ENCODE data around the gene BANF2. TPM values are rescaled to one million over a fixed set of nuclear protein-coding genes. Genes with fewer than 3 reads are reported as not detected.

BANF2 gene
- total RNA-seq, 1 donor: not detected

- Histone ChIP-seq H4K20me1 (ENCODE audit: insufficient read depth, low read length) (no peaks in the 10 kb centered on the region), H3K79me2 (ENCODE audit: insufficient read depth, low read length) (no peaks in the 10 kb centered on the region), H3K4me3 (ENCODE audit: insufficient read depth, low read length) (no peak overlapping the region), H3K27me3 (ENCODE audit: insufficient read depth, low read length) (peaks cover 2% of the 10 kb centered on the region), H3K27ac (ENCODE audit: low read depth, low read length) (no peak overlapping the region), H3K4me2 (ENCODE audit: insufficient read depth, low read length) (no peak overlapping the region), H3K9me3 (ENCODE audit: low read depth, low read length) (no peaks in the 10 kb centered on the region), H3K36me3 (ENCODE audit: insufficient read depth, low read length) (no peaks in the 10 kb centered on the region), H2AFZ (ENCODE audit: low read length) (no peak overlapping the region), H3K4me1 (ENCODE audit: insufficient read depth, low read length) (no peaks in the 10 kb centered on the region)
- no peak for DNase-seq (ENCODE audit: insufficient read length, low spot score, missing footprints)
- no peak for TF ChIP-seq CTCF (IDR thresholded peaks at IDR 0.05; ENCODE audit: extremely low read depth, low read depth, low read length)
These were observed 25.5 kb downstream of the BANF2 start for GRCh38 chr20:17725094-17725835.

GRCh38 chr20:17726902-17727301 is 27.1 kb downstream of the BANF2 start:
- DNase-seq (ENCODE audit: insufficient read length, low spot score, missing footprints): no peak

GRCh38 chr20:17727351-17727750 is 27.6 kb downstream of the BANF2 start:
- Histone ChIP-seq H3K27ac (ENCODE audit: low read depth, low read length) (no peak overlapping the region), H3K4me2 (ENCODE audit: insufficient read depth, low read length) (no peak overlapping the region), H3K4me1 (ENCODE audit: insufficient read depth, low read length) (no peaks in the 10 kb centered on the region), H4K20me1 (ENCODE audit: insufficient read depth, low read length) (no peaks in the 10 kb centered on the region), H3K4me3 (ENCODE audit: insufficient read depth, low read length) (no peak overlapping the region), H2AFZ (ENCODE audit: low read length) (no peak overlapping the region), H3K79me2 (ENCODE audit: insufficient read depth, low read length) (no peaks in the 10 kb centered on the region), H3K36me3 (ENCODE audit: insufficient read depth, low read length) (no peaks in the 10 kb centered on the region), H3K9me3 (ENCODE audit: low read depth, low read length) (no peaks in the 10 kb centered on the region), H3K27me3 (ENCODE audit: insufficient read depth, low read length) (peaks cover 2% of the 10 kb centered on the region)
- TF ChIP-seq CTCF (IDR thresholded peaks at IDR 0.05; ENCODE audit: extremely low read depth, low read depth, low read length): no peak
- no peak for DNase-seq (ENCODE audit: insufficient read length, low spot score, missing footprints)

More at GRCh38 chr20:17726902-17727301, 27.1 kb downstream of the BANF2 start:
- Histone ChIP-seq H3K27ac (ENCODE audit: low read depth, low read length) (no peak overlapping the region), H3K36me3 (ENCODE audit: insufficient read depth, low read length) (no peaks in the 10 kb centered on the region), H3K27me3 (ENCODE audit: insufficient read depth, low read length) (peaks cover 2% of the 10 kb centered on the region), H3K4me3 (ENCODE audit: insufficient read depth, low read length) (no peak overlapping the region), H3K4me2 (ENCODE audit: insufficient read depth, low read length) (no peak overlapping the region), H3K79me2 (ENCODE audit: insufficient read depth, low read length) (no peaks in the 10 kb centered on the region), H2AFZ (ENCODE audit: low read length) (no peak overlapping the region), H3K9me3 (ENCODE audit: low read depth, low read length) (no peaks in the 10 kb centered on the region), H4K20me1 (ENCODE audit: insufficient read depth, low read length) (no peaks in the 10 kb centered on the region), H3K4me1 (ENCODE audit: insufficient read depth, low read length) (no peaks in the 10 kb centered on the region)
- TF ChIP-seq CTCF (IDR thresholded peaks at IDR 0.05; ENCODE audit: extremely low read depth, low read depth, low read length): no peak

GRCh38 chr20:17728074-17728473 is 28.3 kb downstream of the BANF2 start:
- Histone ChIP-seq H3K27ac (ENCODE audit: low read depth, low read length) (no peak overlapping the region), H2AFZ (ENCODE audit: low read length) (no peak overlapping the region), H3K36me3 (ENCODE audit: insufficient read depth, low read length) (no peaks in the 10 kb centered on the region), H3K4me1 (ENCODE audit: insufficient read depth, low read length) (no peaks in the 10 kb centered on the region), H3K27me3 (ENCODE audit: insufficient read depth, low read length) (peaks cover 2% of the 10 kb centered on the region), H3K4me2 (ENCODE audit: insufficient read depth, low read length) (no peak overlapping the region), H4K20me1 (ENCODE audit: insufficient read depth, low read length) (no peaks in the 10 kb centered on the region), H3K9me3 (ENCODE audit: low read depth, low read length) (no peaks in the 10 kb centered on the region), H3K4me3 (ENCODE audit: insufficient read depth, low read length) (no peak overlapping the region), H3K79me2 (ENCODE audit: insufficient read depth, low read length) (no peaks in the 10 kb centered on the region)
- DNase-seq (ENCODE audit: insufficient read length, low spot score, missing footprints): no peak
- no peak for TF ChIP-seq CTCF (IDR thresholded peaks at IDR 0.05; ENCODE audit: extremely low read depth, low read depth, low read length)

All from osteoblast (primary cell).